ENCODE data around the gene PLCD4.

Gene PLCD4

GRCh38 chr2:218664653-218665052 is 57.0 kb downstream of the PLCD4 start:
- DNase-seq (ENCODE audit: low read depth), result no peak

GRCh38 chr2:218671097-218671653 is 63.5 kb downstream of the PLCD4 start:
- no peak for DNase-seq (ENCODE audit: low read depth)

- DNase-seq (ENCODE audit: low read depth), result peak; percentile 62
Observed at GRCh38 chr2:218671654-218672566, 64.2 kb downstream of the PLCD4 start, which contains the start of the genes RNF25 and STK36. RNF25 (minus strand) TSS chr2:218672002; CDS start chr2:218671970, 32 bp downstream. STK36 (plus strand) TSS chr2:218672086; CDS start chr2:218672830, 744 bp downstream.

- DNase-seq (ENCODE audit: low read depth), result no peak
Observed at GRCh38 chr2:218679119-218679518, 71.4 kb downstream of the PLCD4 start.

DNA sequence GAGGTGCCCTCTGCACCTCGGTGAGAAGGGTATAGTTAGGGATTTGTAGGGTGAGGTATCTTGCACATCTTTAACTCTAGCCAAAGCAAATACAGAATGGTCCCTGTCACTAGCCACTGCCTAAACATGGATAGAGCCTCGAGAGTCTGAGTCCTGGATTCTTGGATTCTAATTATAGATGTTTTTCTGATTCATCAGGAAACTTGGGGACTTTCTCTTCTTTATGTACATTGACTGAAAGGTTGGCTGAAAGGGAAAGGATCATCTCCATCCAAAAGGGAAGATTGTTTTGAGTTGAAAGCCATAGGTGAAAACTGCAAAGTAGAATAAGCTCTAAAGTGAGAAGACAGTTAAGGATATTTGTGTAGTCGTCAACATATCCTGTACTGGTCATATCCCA is 72.4 kb downstream of the PLCD4 start:
- DNase-seq (ENCODE audit: low read depth), result no peak
